B cell (primary cell): ENCODE data around the gene ERICH2. TPM values are rescaled to one million over a fixed set of nuclear protein-coding genes. Genes with fewer than 3 reads are reported as not detected.
"Not testable (repeated sequence)": the region's sequence is repeated elsewhere in the genome, so short reads cannot be mapped to it uniquely, and the experiment has no call there.

ENCODE experiments used
- ATAC-seq: fragments of 200-7000 bp; cut with Tn5 transposase; one replicate; pipeline ENCODE4 v1.10.0; 2021; ENCODE audit warnings: low read depth, mild to moderate bottlenecking, moderate number of reproducible peaks, moderate library complexity
- CTCF ChIA-PET: fragments of 350-600 bp; sonication (Branson Sonifier 250); formaldehyde crosslinking; loops from one replicate; lab custom pipeline; 2021; ENCODE audit warnings: antibody characterized with exemption, inconsistent platforms; lab: Charles Lee
- POLR2A ChIA-PET: fragments of 350-600 bp; sonication (Branson Sonifier 250); formaldehyde crosslinking; loops from one replicate; lab custom pipeline; 2021; ENCODE audit warnings: antibody characterized with exemption; lab: Charles Lee
- DNase-seq: peaks from one replicate; pipeline ENCODE4 v3.0.0; 2013
- H2AFZ ChIP-seq: 2 replicates; pipeline ENCODE4 v1.6.1; 2012; ENCODE audit warnings: mild to moderate bottlenecking, low read depth, low read length; ENCODE audit not compliant: insufficient read depth, poor library complexity, severe bottlenecking
- H3K27ac ChIP-seq, 2 donors: 1 replicate in 1 of 2; 2 replicates in 1 of 2; pipeline ENCODE4 v1.5.1; 2012 to 2013; ENCODE audit warnings: low read length in 2 of 2, mild to moderate bottlenecking in 2 of 2, moderate library complexity in 1 of 2
- H3K27me3 ChIP-seq, 4 experiments: fragments of 200-600 bp in 1 of 4; sonication (generic) in 1 of 4; replicated peaks in 1 of 4; 1 replicate in 2 of 4; 2 replicates in 2 of 4; pipeline versions ENCODE4 v1.6.1 to v1.7.0; 2013 to 2016; ENCODE audit warnings: low read length in 3 of 4, mild to moderate bottlenecking in 2 of 4, mixed read lengths in 1 of 4, moderate library complexity in 1 of 4; ENCODE audit not compliant: insufficient read depth in 4 of 4, control insufficient read depth in 3 of 4; ENCODE audit errors: control extremely low read depth in 1 of 4
- H3K36me3 ChIP-seq, 2 experiments: replicated peaks in 1 of 2; 1 replicate in 1 of 2; 2 replicates in 1 of 2; pipeline versions ENCODE4 v1.6.1 to v1.7.1; 2013; ENCODE audit warnings: low read length in 1 of 2; ENCODE audit not compliant: insufficient read depth in 2 of 2, control insufficient read depth in 1 of 2; ENCODE audit errors: control extremely low read depth in 1 of 2, extremely low read depth in 1 of 2
- H3K4me1 ChIP-seq, 2 donors: fragments of 200-600 bp in 1 of 2; sonication (generic) in 1 of 2; 1 replicate in 1 of 2; 2 replicates in 1 of 2; pipeline versions ENCODE4 v1.5.1 to v1.6.1; 2013 to 2017; ENCODE audit warnings: low read length in 2 of 2; ENCODE audit not compliant: control insufficient read depth in 2 of 2, insufficient read depth in 2 of 2
- H3K4me2 ChIP-seq: replicated peaks from 2 replicates; pipeline ENCODE3; 2012; ENCODE audit warnings: mild to moderate bottlenecking, low read depth, low read length; ENCODE audit not compliant: poor library complexity, severe bottlenecking
- H3K4me3 ChIP-seq, 5 experiments: fragments of 200-600 bp in 1 of 5; sonication (generic) in 1 of 5; 1 replicate in 3 of 5; 2 replicates in 2 of 5; pipeline versions ENCODE4 v1.5.1 to v1.7.0; 2011 to 2016; ENCODE audit warnings: low read length in 4 of 5, mild to moderate bottlenecking in 4 of 5, low read depth in 2 of 5, control low read depth in 1 of 5, moderate library complexity in 1 of 5; ENCODE audit not compliant: insufficient read depth in 1 of 5; ENCODE audit errors: control extremely low read depth in 1 of 5, extremely low read depth in 1 of 5
- H3K79me2 ChIP-seq: fragments of 200-600 bp; sonication (generic); one replicate; pipeline ENCODE4 v1.6.0; 2016; ENCODE audit warnings: low read length; ENCODE audit not compliant: control insufficient read depth, insufficient read depth
- H3K9ac ChIP-seq: fragments of 200-600 bp; sonication (generic); 2 replicates; pipeline ENCODE4 v1.6.1; 2017; ENCODE audit warnings: mild to moderate bottlenecking, low read length, moderate library complexity
- H3K9me3 ChIP-seq, 3 donors: one replicate each; pipeline versions ENCODE4 v1.6.1 to v1.7.1; 2013; ENCODE audit warnings: low read length in 2 of 3; ENCODE audit not compliant: control insufficient read depth in 2 of 3, insufficient read depth in 1 of 3; ENCODE audit errors: control extremely low read depth in 1 of 3
- H4K20me1 ChIP-seq: 2 replicates; pipeline ENCODE4 v1.6.0; 2012; ENCODE audit warnings: mild to moderate bottlenecking, low read length; ENCODE audit not compliant: insufficient read depth, control insufficient read depth, poor library complexity, severe bottlenecking
- H3K27ac Mint-ChIP-seq: one replicate; pipeline ENCODE4 v1.8.0; 2021; ENCODE audit warnings: mixed read lengths
- H3K27me3 Mint-ChIP-seq: one replicate; pipeline ENCODE4 v1.8.0; 2021; ENCODE audit warnings: mixed read lengths
- H3K4me1 Mint-ChIP-seq: one replicate; pipeline ENCODE4 v1.8.0; 2021; ENCODE audit warnings: mixed read lengths
- H3K4me3 Mint-ChIP-seq: one replicate; pipeline ENCODE4 v1.8.0; 2021; ENCODE audit warnings: mixed read lengths
- H3K9me3 Mint-ChIP-seq: one replicate; pipeline ENCODE4 v1.8.0; 2022; ENCODE audit warnings: mixed read lengths; ENCODE audit not compliant: insufficient read depth
- EZH2 ChIP-seq: IDR thresholded peaks from 2 replicates; pipeline ENCODE4 v1.6.1; 2012; ENCODE audit warnings: borderline replicate concordance, low read depth, mild to moderate bottlenecking, moderate library complexity, low read length; ENCODE audit not compliant: insufficient read depth, poor library complexity, severe bottlenecking
- WGBS: methylation state at CpG from one replicate; pipeline ENCODE4 v1.1.5; 2013; ENCODE audit warnings: missing lambda C conversion rate; ENCODE audit not compliant: insufficient coverage; 5-methylcytosine and 5-hydroxymethylcytosine counted together
- intact Hi-C: fragments of 100-400 bp; cut with micrococcal nuclease; formaldehyde crosslinking; loops from one replicate; pipeline ENCODE4 v1.10.0; 2022
- polyA plus RNA-seq: library from polyadenylated mRNA; depleted of rRNA; stranded (reverse); fragments of >200 nt; gene quantifications from 2 replicates; pipeline ENCODE4 v1.2.3, GENCODE V29; 2012
- total RNA-seq, 2 donors: library from RNA; stranded (reverse); fragments of 120-200 nt in 1 of 2; gene quantifications; 1 replicate in 1 of 2; 2 replicates in 1 of 2; pipeline versions ENCODE4 v1.2.3 to v1.2.4, GENCODE V29; 2013 to 2022
- TF ChIP-seq, protein P1 (sequence below): fragments of 200-600 bp; IDR thresholded peaks from one replicate; pipeline ENCODE4 v1.8.0; 2022; ENCODE audit warnings: antibody characterized with exemption, mild to moderate bottlenecking

ERICH2 gene
- total and polyA plus RNA-seq, 2 donors (not counting 1 experiment from before 2014, with no cell fraction given), result not detected

DNA sequence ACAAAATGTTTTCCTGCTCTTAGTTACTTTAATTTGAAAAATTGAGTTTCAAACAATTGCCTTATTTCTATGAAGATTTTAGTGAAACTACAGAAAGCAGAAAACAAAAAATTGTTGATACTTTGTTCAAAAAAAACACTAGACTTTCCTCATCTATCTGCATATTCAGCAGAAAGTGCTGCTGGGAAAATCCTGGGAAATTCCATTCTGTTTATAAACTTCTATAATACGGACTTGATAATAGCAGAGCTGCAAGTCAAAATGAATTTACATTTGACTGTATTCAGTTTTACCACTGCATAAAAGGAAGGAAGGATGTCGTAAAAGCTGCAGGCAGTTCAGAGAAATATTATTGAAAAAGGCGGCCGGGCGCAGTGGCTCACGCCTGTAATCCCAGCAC, 24.9 kb upstream of the ERICH2 start:
- H3K27ac ChIP-seq, result no peak overlapping the region
- H3K9me3 ChIP-seq, result no peaks in the 10 kb centered on the region
- no peaks in the 10 kb centered on the region for H3K36me3 ChIP-seq
- POLR2A ChIA-PET, result no interaction called here
- CTCF ChIA-PET, result no interaction called here
- no peaks in the 10 kb centered on the region for H4K20me1 ChIP-seq
- no peak overlapping the region for H3K9ac ChIP-seq
- H3K4me3 ChIP-seq, result no peak overlapping the region
- no peaks in the 10 kb centered on the region for H3K4me1 ChIP-seq
- TF ChIP-seq, protein P1, sequence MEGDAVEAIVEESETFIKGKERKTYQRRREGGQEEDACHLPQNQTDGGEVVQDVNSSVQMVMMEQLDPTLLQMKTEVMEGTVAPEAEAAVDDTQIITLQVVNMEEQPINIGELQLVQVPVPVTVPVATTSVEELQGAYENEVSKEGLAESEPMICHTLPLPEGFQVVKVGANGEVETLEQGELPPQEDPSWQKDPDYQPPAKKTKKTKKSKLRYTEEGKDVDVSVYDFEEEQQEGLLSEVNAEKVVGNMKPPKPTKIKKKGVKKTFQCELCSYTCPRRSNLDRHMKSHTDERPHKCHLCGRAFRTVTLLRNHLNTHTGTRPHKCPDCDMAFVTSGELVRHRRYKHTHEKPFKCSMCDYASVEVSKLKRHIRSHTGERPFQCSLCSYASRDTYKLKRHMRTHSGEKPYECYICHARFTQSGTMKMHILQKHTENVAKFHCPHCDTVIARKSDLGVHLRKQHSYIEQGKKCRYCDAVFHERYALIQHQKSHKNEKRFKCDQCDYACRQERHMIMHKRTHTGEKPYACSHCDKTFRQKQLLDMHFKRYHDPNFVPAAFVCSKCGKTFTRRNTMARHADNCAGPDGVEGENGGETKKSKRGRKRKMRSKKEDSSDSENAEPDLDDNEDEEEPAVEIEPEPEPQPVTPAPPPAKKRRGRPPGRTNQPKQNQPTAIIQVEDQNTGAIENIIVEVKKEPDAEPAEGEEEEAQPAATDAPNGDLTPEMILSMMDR, result no peak
- no peak for TF ChIP-seq EZH2
- ATAC-seq, result no peak
- H3K4me2 ChIP-seq, result no peak overlapping the region
- H2AFZ ChIP-seq, result no peak overlapping the region
- no peak overlapping the region for H3K4me3 Mint-ChIP-seq
- 36% methylated on average over 4 of the region's 6 CpGs for WGBS
- H3K27me3 ChIP-seq, result peaks cover 0 to 18% (median 8%) of the 10 kb centered on the region in 4 experiments
- no peaks in the 10 kb centered on the region for H3K79me2 ChIP-seq
- intact Hi-C loops, result no loop called here
- H3K9me3 Mint-ChIP-seq, result no peaks in the 10 kb centered on the region
- peaks cover 41% of the 10 kb centered on the region for H3K27me3 Mint-ChIP-seq
- no peaks in the 10 kb centered on the region for H3K4me1 Mint-ChIP-seq
- no peak overlapping the region for H3K27ac Mint-ChIP-seq
- no peak for DNase-seq

DNA sequence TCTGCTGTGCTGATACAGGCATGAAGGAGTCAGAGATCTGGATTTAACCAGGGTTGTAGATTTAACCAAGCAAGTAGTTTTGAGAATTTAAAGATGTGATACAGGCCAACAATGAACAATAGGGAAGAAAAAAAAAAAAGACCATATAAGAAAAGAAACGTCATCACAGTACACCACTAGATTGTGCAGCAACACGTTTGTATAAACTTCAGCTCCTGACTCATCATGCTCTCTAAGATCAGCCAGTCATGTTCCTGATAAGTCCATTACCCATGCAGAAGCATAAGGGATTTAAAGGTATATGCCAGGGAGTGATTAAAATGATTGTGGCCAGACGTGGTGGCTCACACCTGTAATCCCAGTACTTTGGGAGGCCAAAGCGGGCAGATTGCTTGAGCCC, 22.3 kb upstream of the ERICH2 start:
- Histone ChIP-seq H3K4me2 (no peak overlapping the region), H3K4me1 (no peaks in the 10 kb centered on the region), H3K27me3 (peaks cover 0 to 9% (median 5%) of the 10 kb centered on the region in 4 experiments), H3K4me3 (no peak overlapping the region), H2AFZ (no peak overlapping the region), H4K20me1 (no peaks in the 10 kb centered on the region), H3K27ac (no peak overlapping the region), H3K9ac (no peak overlapping the region), H3K79me2 (no peaks in the 10 kb centered on the region), H3K36me3 (no peaks in the 10 kb centered on the region), H3K9me3 (no peaks in the 10 kb centered on the region)
- intact Hi-C loops, result no loop called here
- no peak for DNase-seq
- no peak for ATAC-seq
- CTCF ChIA-PET, result no interaction called here
- POLR2A ChIA-PET, result no interaction called here
- Mint-ChIP-seq H3K4me1 (no peaks in the 10 kb centered on the region), H3K9me3 (no peaks in the 10 kb centered on the region), H3K27ac (no peak overlapping the region), H3K27me3 (peaks cover 50% of the 10 kb centered on the region), H3K4me3 (no peak overlapping the region)
- WGBS, result no CpG with 5 or more reads among the region's 4 CpGs
- TF ChIP-seq EZH2, result no peak
- TF ChIP-seq, protein P1, result no peak

DNA sequence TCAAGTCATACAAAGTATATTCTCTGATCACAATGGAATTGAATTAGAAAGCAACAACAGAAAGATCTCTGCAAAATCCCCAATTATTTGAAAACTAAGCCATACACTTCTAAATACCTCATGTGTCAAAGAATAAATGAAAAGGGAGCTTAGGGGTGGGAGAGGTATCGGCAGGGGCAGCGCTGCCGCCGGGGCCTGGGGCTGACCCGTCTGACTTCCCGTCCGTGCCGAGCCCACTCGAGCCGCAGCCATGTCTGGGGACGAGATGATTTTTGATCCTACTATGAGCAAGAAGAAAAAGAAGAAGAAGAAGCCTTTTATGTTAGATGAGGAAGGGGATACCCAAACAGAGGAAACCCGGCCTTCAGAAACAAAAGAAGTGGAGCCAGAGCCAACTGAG, 18.6 kb upstream of the ERICH2 start:
- 98% methylated on average over 12 of the region's 12 CpGs for WGBS
- H3K27me3 ChIP-seq, H3K27ac ChIP-seq, H3K4me1 ChIP-seq, POLR2A ChIA-PET, H4K20me1 ChIP-seq, H3K4me3 Mint-ChIP-seq, H3K9me3 Mint-ChIP-seq, H3K36me3 ChIP-seq, H2AFZ ChIP-seq, H3K9me3 ChIP-seq, H3K4me1 Mint-ChIP-seq, DNase-seq, H3K79me2 ChIP-seq, H3K4me3 ChIP-seq, intact Hi-C loops, H3K27ac Mint-ChIP-seq, H3K9ac ChIP-seq, CTCF ChIA-PET, H3K4me2 ChIP-seq: not testable (repeated sequence)
- peaks cover 34% of the 10 kb centered on the region for H3K27me3 Mint-ChIP-seq
- ATAC-seq, result peak; percentile 64
